Measurements from ENCODE around the gene OLFML2A. TPM values are rescaled to one million over a fixed set of nuclear protein-coding genes. Genes with fewer than 3 reads are reported as not detected.

The OLFML2A gene
- total RNA-seq, 4 donors from 2014 or later = 39.0 to 98.9 (median 60.3) TPM

- Histone ChIP-seq H3K27me3 (peaks cover 0 to 65% (median 20%) of the 10 kb centered on the region in 4 donors), H3K4me3 (no peak overlapping the region), H3K9me3 (no peaks in the 10 kb centered on the region), H3K36me3 (no peaks in the 10 kb centered on the region), H3K27ac (replicated peaks in 1 of 4) (no peak overlapping the region), H3K4me1 (peaks cover 8 to 18% (median 11%) of the 10 kb centered on the region in 4 donors)
- WGBS = 82% methylated on average over 6 of the region's 6 CpGs
- TF ChIP-seq EP300 (IDR thresholded peaks at IDR 0.05) (no peak), POLR2A (IDR thresholded peaks at IDR 0.05; ENCODE audit: low read depth) (no peak), POLR2AphosphoS5 (IDR thresholded peaks at IDR 0.05) (no peak)
- TF ChIP-seq, protein P1, sequence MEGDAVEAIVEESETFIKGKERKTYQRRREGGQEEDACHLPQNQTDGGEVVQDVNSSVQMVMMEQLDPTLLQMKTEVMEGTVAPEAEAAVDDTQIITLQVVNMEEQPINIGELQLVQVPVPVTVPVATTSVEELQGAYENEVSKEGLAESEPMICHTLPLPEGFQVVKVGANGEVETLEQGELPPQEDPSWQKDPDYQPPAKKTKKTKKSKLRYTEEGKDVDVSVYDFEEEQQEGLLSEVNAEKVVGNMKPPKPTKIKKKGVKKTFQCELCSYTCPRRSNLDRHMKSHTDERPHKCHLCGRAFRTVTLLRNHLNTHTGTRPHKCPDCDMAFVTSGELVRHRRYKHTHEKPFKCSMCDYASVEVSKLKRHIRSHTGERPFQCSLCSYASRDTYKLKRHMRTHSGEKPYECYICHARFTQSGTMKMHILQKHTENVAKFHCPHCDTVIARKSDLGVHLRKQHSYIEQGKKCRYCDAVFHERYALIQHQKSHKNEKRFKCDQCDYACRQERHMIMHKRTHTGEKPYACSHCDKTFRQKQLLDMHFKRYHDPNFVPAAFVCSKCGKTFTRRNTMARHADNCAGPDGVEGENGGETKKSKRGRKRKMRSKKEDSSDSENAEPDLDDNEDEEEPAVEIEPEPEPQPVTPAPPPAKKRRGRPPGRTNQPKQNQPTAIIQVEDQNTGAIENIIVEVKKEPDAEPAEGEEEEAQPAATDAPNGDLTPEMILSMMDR (IDR thresholded peaks at IDR 0.05) = no peak
- no peak for DNase-seq (ENCODE audit: extremely low spot score)
- intact Hi-C loops (cut with DNase I) = no loop called here
These were observed 11.5 kb upstream of the OLFML2A start for GRCh38 chr9:124765439-124765835.

DNA sequence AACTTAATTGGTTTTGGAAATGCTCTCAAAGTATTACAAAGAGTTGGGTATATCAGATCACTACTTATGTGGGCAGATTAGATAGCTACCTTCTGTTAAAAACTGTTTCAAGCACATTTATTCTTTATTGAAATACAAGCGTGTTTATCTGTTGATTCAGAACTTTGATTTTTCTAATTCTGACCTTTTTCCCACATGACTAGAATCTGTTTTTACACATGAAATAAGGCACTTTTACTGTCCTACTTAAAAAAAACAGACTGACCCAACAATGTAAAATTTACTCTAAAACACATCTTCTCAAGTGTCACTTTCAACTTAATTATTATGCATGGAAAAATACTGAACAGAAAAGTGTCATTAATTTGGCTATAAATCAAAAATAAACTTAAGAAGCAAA, 10.6 kb upstream of the OLFML2A start:
- no peaks in the 10 kb centered on the region for H3K9me3 ChIP-seq
- WGBS = 94% methylated on average over 1 of the region's 1 CpG
- no peak for DNase-seq (ENCODE audit: extremely low spot score)
- H3K4me1 ChIP-seq = peaks cover 8 to 24% (median 15%) of the 10 kb centered on the region in 4 donors
- no peak overlapping the region for H3K27ac ChIP-seq (replicated peaks in 1 of 4)
- peaks cover 3 to 72% (median 22%) of the 10 kb centered on the region in 4 donors for H3K27me3 ChIP-seq
- no peak for TF ChIP-seq EP300 (IDR thresholded peaks at IDR 0.05)
- no peak for TF ChIP-seq POLR2A (IDR thresholded peaks at IDR 0.05; ENCODE audit: low read depth)
- no peak for TF ChIP-seq POLR2AphosphoS5 (IDR thresholded peaks at IDR 0.05)
- TF ChIP-seq, protein P1 (IDR thresholded peaks at IDR 0.05) = no peak
- intact Hi-C loops (cut with DNase I) = no loop called here
- H3K4me3 ChIP-seq = no peak overlapping the region
- H3K36me3 ChIP-seq = no peaks in the 10 kb centered on the region

GRCh38 chr9:124766815-124767554, 9.9 kb upstream of the OLFML2A start:
- intact Hi-C loops (cut with DNase I) = no loop called here
- Histone ChIP-seq H3K27me3 (peaks cover 3 to 72% (median 20%) of the 10 kb centered on the region in 4 donors), H3K4me1 (peaks cover 12 to 28% (median 20%) of the 10 kb centered on the region in 4 donors), H3K27ac (replicated peaks in 1 of 4) (no peak overlapping the region), H3K9me3 (no peaks in the 10 kb centered on the region), H3K4me3 (no peak overlapping the region), H3K36me3 (no peaks in the 10 kb centered on the region)
- 73% methylated on average over 4 of the region's 4 CpGs for WGBS
- no peak for DNase-seq (ENCODE audit: extremely low spot score)
- TF ChIP-seq POLR2AphosphoS5 (IDR thresholded peaks at IDR 0.05) (no peak), POLR2A (IDR thresholded peaks at IDR 0.05; ENCODE audit: low read depth) (no peak), EP300 (IDR thresholded peaks at IDR 0.05) (no peak)
- TF ChIP-seq, protein P1 (IDR thresholded peaks at IDR 0.05) = no peak

DNA sequence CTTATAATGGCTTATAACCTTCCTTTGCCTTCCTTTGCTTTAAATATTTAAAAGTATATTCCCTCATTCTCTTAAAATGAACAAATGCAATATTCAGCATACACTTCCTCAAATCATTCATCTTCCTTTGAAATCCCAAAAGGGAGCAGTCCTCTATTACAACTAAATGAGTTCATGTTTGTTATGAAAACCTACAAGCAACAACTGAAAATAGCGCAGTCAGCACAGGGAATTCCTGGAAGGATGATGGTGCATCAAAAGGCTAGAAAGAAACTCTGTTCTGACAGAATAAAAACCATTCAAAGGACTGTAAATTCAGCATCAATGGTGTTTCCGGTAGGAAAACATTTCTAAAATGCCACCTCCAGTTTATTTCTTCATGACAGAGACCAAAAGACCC, 9.1 kb upstream of the OLFML2A start:
- TF ChIP-seq, protein P1 (IDR thresholded peaks at IDR 0.05) = no peak
- TF ChIP-seq EP300 (IDR thresholded peaks at IDR 0.05) (no peak), POLR2A (IDR thresholded peaks at IDR 0.05; ENCODE audit: low read depth) (no peak), POLR2AphosphoS5 (IDR thresholded peaks at IDR 0.05) (no peak)
- peaks cover 3 to 72% (median 20%) of the 10 kb centered on the region in 4 donors for H3K27me3 ChIP-seq
- H3K9me3 ChIP-seq = no peaks in the 10 kb centered on the region
- H3K4me3 ChIP-seq = no peak overlapping the region
- H3K27ac ChIP-seq (replicated peaks in 1 of 4) = no peak overlapping the region
- DNase-seq (ENCODE audit: extremely low spot score) = no peak
- intact Hi-C loops (cut with DNase I) = no loop called here
- peaks cover 14 to 33% (median 24%) of the 10 kb centered on the region in 4 donors for H3K4me1 ChIP-seq
- WGBS = 65% methylated on average over 2 of the region's 2 CpGs
- no peaks in the 10 kb centered on the region for H3K36me3 ChIP-seq

Data from esophagus muscularis mucosa (tissue), 4 donors.